Mucosa of gallbladder (tissue), 1 donor: Measurements from ENCODE around the gene PGC. TPM values are rescaled to one million over a fixed set of nuclear protein-coding genes. Genes with fewer than 3 reads are reported as not detected.

Experiments
- DNase-seq: peaks from one replicate; pipeline ENCODE4 v3.0.0-alpha.2; 2020; ENCODE audit warnings: low spot score
- total RNA-seq: library from RNA; stranded (reverse); gene quantifications from one replicate; pipeline ENCODE4 v1.2.1, GENCODE V29; 2021
- donor health status: DM: no; HTN: no; CAD: no.

The PGC gene
- total RNA-seq, 1 donor from 2014 or later: 6.7 TPM

GRCh38 chr6:41697861-41698781, 49.1 kb downstream of the PGC start:
- no peak for DNase-seq

- no peak for DNase-seq
Measured at GRCh38 chr6:41696788-41697187, 50.4 kb downstream of the PGC start.

- no peak for DNase-seq
Measured at GRCh38 chr6:41695825-41696224, 51.4 kb downstream of the PGC start.

GRCh38 chr6:41694815-41695526, 52.2 kb downstream of the PGC start:
- no peak for DNase-seq

- DNase-seq: no peak
Measured at GRCh38 chr6:41693281-41694240, 53.6 kb downstream of the PGC start.

GRCh38 chr6:41692730-41693129, 54.5 kb downstream of the PGC start:
- no peak for DNase-seq

- DNase-seq: no peak
Measured at GRCh38 chr6:41692080-41692675, 55.0 kb downstream of the PGC start.

- no peak for DNase-seq
Measured at GRCh38 chr6:41691426-41692079, 55.6 kb downstream of the PGC start.

GRCh38 chr6:41690541-41691330, 56.5 kb downstream of the PGC start:
- no peak for DNase-seq

GRCh38 chr6:41689171-41690008, 57.8 kb downstream of the PGC start:
- no peak for DNase-seq

- DNase-seq: no peak
Measured at GRCh38 chr6:41688256-41688965, 58.8 kb downstream of the PGC start.

- peak; percentile 66 for DNase-seq
Measured at GRCh38 chr6:41687501-41688175, 59.6 kb downstream of the PGC start.

Other genes starting within 250 kb of the PGC start
- 66.5 TPM for gene FOXP4, start 201.0 kb downstream of the PGC start, total RNA-seq
- 7.3 TPM for gene MDFI, start 108.9 kb downstream of the PGC start, total RNA-seq
- 41.7 TPM for gene TFEB, start 11.8 kb downstream of the PGC start, total RNA-seq
- 6.3 TPM for gene FRS3, start 32.5 kb upstream of the PGC start, total RNA-seq
- gene PRICKLE4, start 33.4 kb upstream of the PGC start, total RNA-seq: 13.1 TPM
- gene TOMM6, start 40.3 kb upstream of the PGC start, total RNA-seq: 123 TPM
- gene USP49, start 148.0 kb upstream of the PGC start, total RNA-seq: 3.3 TPM
- gene MED20, start 173.7 kb upstream of the PGC start, total RNA-seq: 26.7 TPM
- gene BYSL, start 174.1 kb upstream of the PGC start, total RNA-seq: 9.6 TPM
- 103 TPM for gene CCND3, start 194.4 kb upstream of the PGC start, total RNA-seq